GM12891 (cell line): ENCODE results near the gene TAS1R1.

Source experiments
- DNase-seq: peaks from one replicate; pipeline ENCODE4 v3.0.0; 2011; ENCODE audit warnings: low spot score; ENCODE audit not compliant: insufficient read length
- FAIRE-seq: peaks from 2 replicates; lab custom pipeline; 2011; peaks lifted over from hg19 to GRCh38; lab: Jason Lieb, UNC
- PAX5 ChIP-seq: IDR thresholded peaks from 2 replicates; pipeline ENCODE4 v1.6.1; 2011; ENCODE audit warnings: low read length, moderate library complexity, mild to moderate bottlenecking; ENCODE audit not compliant: insufficient read depth, severe bottlenecking
- POLR2A ChIP-seq: IDR thresholded peaks from 2 replicates; pipeline ENCODE4 v1.6.1; 2011; ENCODE audit warnings: low read depth, low read length, control low read depth
- POLR2AphosphoS5 ChIP-seq: IDR thresholded peaks from 2 replicates; pipeline ENCODE4 v1.6.1; 2011; ENCODE audit warnings: low read depth, low read length, control low read depth
- POU2F2 ChIP-seq: IDR thresholded peaks from 2 replicates; pipeline ENCODE4 v1.6.1; 2011; ENCODE audit warnings: low read depth, mild to moderate bottlenecking, control low read depth, low read length, moderate library complexity
- SPI1 ChIP-seq: IDR thresholded peaks from 2 replicates; pipeline ENCODE4 v1.6.1; 2011; ENCODE audit warnings: low read depth, low read length, control low read depth
- TAF1 ChIP-seq: IDR thresholded peaks from 2 replicates; pipeline ENCODE4 v1.6.1; 2011; ENCODE audit warnings: low read depth, low read length, control low read depth

TAS1R1 gene

GRCh38 chr1:6509919-6510291, 45.2 kb upstream of the TAS1R1 start:
- TF ChIP-seq POU2F2 (no peak), SPI1 (no peak), PAX5 (no peak), POLR2AphosphoS5 (no peak)
- DNase-seq (peak; percentile 20), FAIRE-seq (no peak)

- no peak for FAIRE-seq
- no peak for TF ChIP-seq TAF1
- TF ChIP-seq PAX5 = no peak
- no peak for TF ChIP-seq POU2F2
- TF ChIP-seq POLR2AphosphoS5 = no peak
- TF ChIP-seq POLR2A = no peak
- no peak for TF ChIP-seq SPI1
- no peak for DNase-seq
Measured at GRCh38 chr1:6510493-6510892, 44.6 kb upstream of the TAS1R1 start.

GRCh38 chr1:6511056-6511455, 44.1 kb upstream of the TAS1R1 start:
- no peak for FAIRE-seq
- no peak for TF ChIP-seq TAF1
- TF ChIP-seq SPI1 = no peak
- TF ChIP-seq POLR2AphosphoS5 = no peak
- no peak for TF ChIP-seq PAX5
- TF ChIP-seq POLR2A = no peak
- TF ChIP-seq POU2F2 = no peak
- no peak for DNase-seq

- TF ChIP-seq TAF1 (no peak), POLR2AphosphoS5 (no peak), PAX5 (no peak), POLR2A (no peak), POU2F2 (no peak), SPI1 (no peak)
- DNase-seq (no peak), FAIRE-seq (no peak)
Measured at GRCh38 chr1:6511561-6512244, 43.4 kb upstream of the TAS1R1 start.

GRCh38 chr1:6512245-6512907, 42.7 kb upstream of the TAS1R1 start:
- FAIRE-seq (no peak), DNase-seq (no peak)

GRCh38 chr1:6512908-6513280, 42.2 kb upstream of the TAS1R1 start:
- FAIRE-seq (no peak), DNase-seq (no peak)
- TF ChIP-seq TAF1 (no peak), PAX5 (no peak), POU2F2 (no peak), POLR2A (no peak), SPI1 (no peak), POLR2AphosphoS5 (no peak)

More at GRCh38 chr1:6512245-6512907, 42.7 kb upstream of the TAS1R1 start:
- TF ChIP-seq TAF1 = no peak
- no peak for TF ChIP-seq POU2F2
- no peak for TF ChIP-seq POLR2A
- no peak for TF ChIP-seq PAX5
- no peak for TF ChIP-seq SPI1
- TF ChIP-seq POLR2AphosphoS5 = no peak

- no peak for FAIRE-seq
- no peak for DNase-seq
- TF ChIP-seq TAF1 (no peak), POLR2AphosphoS5 (no peak), POLR2A (no peak), SPI1 (no peak)
Measured at GRCh38 chr1:6513320-6513801, 41.7 kb upstream of the TAS1R1 start.

GRCh38 chr1:6515771-6516170, 39.3 kb upstream of the TAS1R1 start:
- DNase-seq = no peak
- FAIRE-seq = no peak
- TF ChIP-seq SPI1 (no peak), POU2F2 (no peak), TAF1 (no peak), PAX5 (no peak), POLR2AphosphoS5 (no peak), POLR2A (no peak)

- DNase-seq = no peak
- no peak for TF ChIP-seq SPI1
- TF ChIP-seq TAF1 = no peak
- no peak for TF ChIP-seq PAX5
- no peak for FAIRE-seq
Measured at GRCh38 chr1:6517435-6517851, 37.7 kb upstream of the TAS1R1 start.

- no peak for TF ChIP-seq PAX5
- TF ChIP-seq POLR2AphosphoS5 = no peak
- TF ChIP-seq POU2F2 = no peak
- TF ChIP-seq POLR2A = no peak
- no peak for TF ChIP-seq SPI1
- no peak for TF ChIP-seq TAF1
- no peak for FAIRE-seq
- DNase-seq = no peak
Measured at GRCh38 chr1:6519491-6519934, 35.6 kb upstream of the TAS1R1 start.
